Measurements from ENCODE around the gene TGOLN2. TPM values are rescaled to one million over a fixed set of nuclear protein-coding genes. Genes with fewer than 3 reads are reported as not detected.

TGOLN2 gene
- polyA plus RNA-seq, 3 donors, result 68.2 to 157 (median 111) TPM

GRCh38 chr2:85276571-85277118 lies 51.1 kb downstream of the TGOLN2 start:
- Histone ChIP-seq H3K36me3 (replicated peaks in 1 of 2; ENCODE audit: control insufficient read depth in 1 of 2, insufficient read depth in 2 of 2, low read length in 2 of 2) (no peaks in the 10 kb centered on the region), H3K27ac (ENCODE audit: low read depth in 1 of 2, low read length in 2 of 2) (no peak overlapping the region), H3K9me3 (replicated peaks in 1 of 2; ENCODE audit: control insufficient read depth in 1 of 2, insufficient read depth in 1 of 2, low read length in 2 of 2) (no peaks in the 10 kb centered on the region), H3K9ac (ENCODE audit: insufficient read depth, low read length, poor library complexity, severe bottlenecking) (no peak overlapping the region), H3K4me3 (replicated peaks in 1 of 3; ENCODE audit: low read depth in 2 of 3, low read length in 3 of 3) (no peak overlapping the region), H4K20me1 (ENCODE audit: insufficient read depth, low read length) (no peaks in the 10 kb centered on the region), H3K4me2 (replicated peaks; ENCODE audit: extremely low read depth, low read length, poor library complexity, severe bottlenecking) (no peak overlapping the region), H2AFZ (ENCODE audit: insufficient read depth, low read depth, low read length, poor library complexity, severe bottlenecking) (no peak overlapping the region), H3K27me3 (ENCODE audit: control insufficient read depth in 2 of 2, insufficient read depth in 2 of 2, low read length in 2 of 2) (no peaks in the 10 kb centered on the region), H3K79me2 (ENCODE audit: insufficient read depth, low read length) (no peaks in the 10 kb centered on the region), H3K4me1 (ENCODE audit: control insufficient read depth in 1 of 2, insufficient read depth in 2 of 2, low read length in 2 of 2) (no peaks in the 10 kb centered on the region)
- Mint-ChIP-seq H3K4me1 (no peaks in the 10 kb centered on the region), H3K9me3 (no peaks in the 10 kb centered on the region), H3K4me3 (no peak overlapping the region), H3K27me3 (ENCODE audit: low read depth in 3 of 3) (peaks cover 3 to 5% (median 3%) of the 10 kb centered on the region in 3 donors), H3K36me3 (no peaks in the 10 kb centered on the region), H3K27ac (peak overlapping the region in 1 of 7 donors; percentile 55)
- no peak for DNase-seq
- no peak for TF ChIP-seq CTCF (IDR thresholded peaks at IDR 0.05)
- intact Hi-C loops (cut with micrococcal nuclease), result no loop called here
- 89% methylated on average over 12 of the region's 14 CpGs for WGBS (ENCODE audit: insufficient coverage)

GRCh38 chr2:85275984-85276540 lies 51.7 kb downstream of the TGOLN2 start:
- H3K9ac ChIP-seq (ENCODE audit: insufficient read depth, low read length, poor library complexity, severe bottlenecking), result no peak overlapping the region
- intact Hi-C loops (cut with micrococcal nuclease), result no loop called here
- no peaks in the 10 kb centered on the region for H3K36me3 ChIP-seq (replicated peaks in 1 of 2; ENCODE audit: control insufficient read depth in 1 of 2, insufficient read depth in 2 of 2, low read length in 2 of 2)
- H4K20me1 ChIP-seq (ENCODE audit: insufficient read depth, low read length), result no peaks in the 10 kb centered on the region
- DNase-seq, result no peak
- 97% methylated on average over 6 of the region's 9 CpGs for whole genome bisulfite sequencing (ENCODE audit: insufficient coverage)
- no peak overlapping the region for H2AFZ ChIP-seq (ENCODE audit: insufficient read depth, low read depth, low read length, poor library complexity, severe bottlenecking)
- no peak overlapping the region for H3K4me3 ChIP-seq (replicated peaks in 1 of 3; ENCODE audit: low read depth in 2 of 3, low read length in 3 of 3)
- no peaks in the 10 kb centered on the region for H3K9me3 Mint-ChIP-seq
- H3K27ac ChIP-seq (ENCODE audit: low read depth in 1 of 2, low read length in 2 of 2), result no peak overlapping the region
- H3K79me2 ChIP-seq (ENCODE audit: insufficient read depth, low read length), result no peaks in the 10 kb centered on the region
- H3K4me2 ChIP-seq (replicated peaks; ENCODE audit: extremely low read depth, low read length, poor library complexity, severe bottlenecking), result no peak overlapping the region
- no peaks in the 10 kb centered on the region for H3K4me1 Mint-ChIP-seq
- no peaks in the 10 kb centered on the region for H3K36me3 Mint-ChIP-seq
- no peaks in the 10 kb centered on the region for H3K9me3 ChIP-seq (replicated peaks in 1 of 2; ENCODE audit: control insufficient read depth in 1 of 2, insufficient read depth in 1 of 2, low read length in 2 of 2)
- TF ChIP-seq CTCF (IDR thresholded peaks at IDR 0.05), result no peak
- no peak overlapping the region for H3K27ac Mint-ChIP-seq
- H3K27me3 ChIP-seq (ENCODE audit: control insufficient read depth in 2 of 2, insufficient read depth in 2 of 2, low read length in 2 of 2), result no peaks in the 10 kb centered on the region
- H3K4me1 ChIP-seq (ENCODE audit: control insufficient read depth in 1 of 2, insufficient read depth in 2 of 2, low read length in 2 of 2), result no peaks in the 10 kb centered on the region
- H3K4me3 Mint-ChIP-seq, result no peak overlapping the region
- H3K27me3 Mint-ChIP-seq (ENCODE audit: low read depth in 3 of 3), result peaks cover 2 to 5% (median 3%) of the 10 kb centered on the region in 3 donors

Data from CD14-positive monocyte (primary cell).